Measurements from ENCODE around the gene TAS1R3. TPM values are rescaled to one million over a fixed set of nuclear protein-coding genes. Genes with fewer than 3 reads are reported as not detected.
"Not testable (repeated sequence)": the region's sequence is repeated elsewhere in the genome, so short reads cannot be mapped to it uniquely, and the experiment has no call there.

Gene TAS1R3
- total RNA-seq, 4 donors from 2014 or later, result 0.13 to 0.57 (median 0.30) TPM

- no peaks in the 10 kb centered on the region for H3K9me3 ChIP-seq
- intact Hi-C loops (cut with DNase I), result no loop called here
- no peak overlapping the region for H3K27ac ChIP-seq
- H3K4me1 ChIP-seq, result peaks cover 0 to 31% (median 19%) of the 10 kb centered on the region in 3 donors
- no peak overlapping the region for H3K4me3 ChIP-seq
- H3K27me3 ChIP-seq, result peaks cover 0 to 24% (median 0%) of the 10 kb centered on the region in 4 donors
- no peak for DNase-seq
- H3K36me3 ChIP-seq, result no peaks in the 10 kb centered on the region
- TF ChIP-seq CTCF (IDR thresholded peaks at IDR 0.05) (no peak), POLR2A (IDR thresholded peaks at IDR 0.05) (no peak)
- WGBS, 2 donors, result 74 to 75% methylated on average over 8 to 9 of the region's 14 CpGs
Observed at GRCh38 chr1:1364266-1364665, 33.2 kb downstream of the TAS1R3 start.

GRCh38 chr1:1365875-1366698 is 35.0 kb downstream of the TAS1R3 start:
- intact Hi-C loops (cut with DNase I), result no loop called here
- 75 to 81% methylated on average over 10 of the region's 10 CpGs for WGBS, 2 donors
- no peak overlapping the region for H3K4me3 ChIP-seq

DNA sequence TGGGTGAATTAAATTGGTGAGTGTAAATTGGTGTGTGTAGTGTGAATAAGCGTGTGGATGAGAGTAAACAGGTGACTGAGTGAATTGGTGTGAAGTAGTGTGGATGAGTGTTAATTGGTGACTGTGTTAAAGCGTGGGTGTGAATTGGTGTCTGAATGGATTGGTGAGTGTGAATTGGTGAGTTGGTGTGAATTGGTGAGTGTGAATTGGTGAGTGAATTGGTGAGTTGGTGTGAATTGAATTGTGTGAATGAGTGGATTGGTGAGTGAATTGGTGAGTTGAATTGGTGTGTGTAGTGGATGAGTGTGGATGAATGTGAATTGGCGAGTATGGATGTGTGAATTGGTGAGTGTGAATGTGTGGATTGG is 35.6 kb downstream of the TAS1R3 start:
- 86 to 93% methylated on average over 3 of the region's 3 CpGs for WGBS, 2 donors
- Histone ChIP-seq H3K4me3 (no peak overlapping the region), H3K36me3 (no peaks in the 10 kb centered on the region), H3K4me1 (peaks cover 1 to 15% (median 6%) of the 10 kb centered on the region in 3 donors), H3K27ac (no peak overlapping the region), H3K27me3 (peaks cover 0 to under 1% (median 0%) of the 10 kb centered on the region in 4 donors), H3K9me3 (no peaks in the 10 kb centered on the region)
- no peak for DNase-seq
- intact Hi-C loops (cut with DNase I), result no loop called here
- TF ChIP-seq POLR2A (IDR thresholded peaks at IDR 0.05) (no peak), CTCF (IDR thresholded peaks at IDR 0.05) (no peak)

More at GRCh38 chr1:1365875-1366698, 35.0 kb downstream of the TAS1R3 start:
- TF ChIP-seq CTCF (IDR thresholded peaks at IDR 0.05) (no peak), POLR2A (IDR thresholded peaks at IDR 0.05) (no peak)
- Histone ChIP-seq H3K27ac (no peak overlapping the region), H3K9me3 (no peaks in the 10 kb centered on the region), H3K27me3 (peaks cover 0 to 7% (median 0%) of the 10 kb centered on the region in 4 donors), H3K36me3 (no peaks in the 10 kb centered on the region), H3K4me1 (peaks cover 0 to 15% (median 8%) of the 10 kb centered on the region in 3 donors)
- no peak for DNase-seq

DNA sequence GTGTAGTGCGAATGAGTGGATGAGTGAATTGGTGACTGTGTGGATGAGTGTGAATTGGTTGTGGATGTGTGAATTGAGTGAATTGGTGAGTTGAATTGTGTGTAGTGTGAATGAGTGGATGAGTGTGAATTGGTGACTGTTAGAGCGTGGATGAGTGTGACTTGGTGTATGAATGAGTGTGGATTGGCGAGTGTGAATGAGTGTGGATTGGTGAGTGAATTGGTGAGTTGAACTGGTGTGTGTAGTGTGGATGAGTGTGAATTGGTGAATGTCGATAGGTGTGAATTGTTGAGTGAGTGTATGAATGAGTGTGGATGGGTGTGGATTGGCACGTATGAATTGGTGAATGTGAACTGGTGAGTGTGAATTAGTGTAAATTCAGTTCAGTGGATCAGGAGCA is 36.2 kb downstream of the TAS1R3 start:
- no peak overlapping the region for H3K27ac ChIP-seq
- H3K36me3 ChIP-seq, result peaks cover 0 to under 1% (median 0%) of the 10 kb centered on the region in 3 donors
- no peak for DNase-seq
- H3K4me1 ChIP-seq, result peaks cover 6 to 15% (median 10%) of the 10 kb centered on the region in 3 donors
- WGBS, 2 donors, result 93 to 94% methylated on average over 5 of the region's 5 CpGs
- H3K9me3 ChIP-seq, result no peaks in the 10 kb centered on the region
- intact Hi-C loops (cut with DNase I), result no loop called here
- H3K4me3 ChIP-seq, result no peak overlapping the region
- no peaks in the 10 kb centered on the region for H3K27me3 ChIP-seq
- TF ChIP-seq POLR2A (IDR thresholded peaks at IDR 0.05), result no peak
- TF ChIP-seq CTCF (IDR thresholded peaks at IDR 0.05), result no peak

DNA sequence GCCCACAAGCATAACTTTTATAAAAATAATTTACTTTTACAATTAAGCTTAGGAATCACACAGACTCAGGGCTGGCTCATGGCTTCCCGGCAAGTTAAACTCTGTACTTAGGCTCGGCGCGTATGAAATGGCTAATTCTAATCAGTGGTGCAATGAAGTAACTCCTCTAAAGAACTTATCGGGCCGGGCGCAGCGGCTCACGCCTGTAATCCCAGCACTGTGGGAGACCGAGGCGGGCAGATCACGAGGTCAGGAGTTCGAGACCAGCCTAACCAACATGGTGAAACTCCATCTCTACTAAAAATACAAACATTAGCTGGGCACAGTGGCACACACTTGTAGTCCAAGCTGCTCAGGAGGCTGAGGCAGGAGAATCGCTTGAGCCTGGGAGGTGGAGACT is 39.0 kb downstream of the TAS1R3 start:
- Histone ChIP-seq H3K36me3 (peaks cover 0 to 20% (median 0%) of the 10 kb centered on the region in 3 donors), H3K4me1 (peaks cover 21 to 39% (median 29%) of the 10 kb centered on the region in 3 donors)
- H3K9me3 ChIP-seq; intact Hi-C loops (cut with DNase I); DNase-seq; H3K27me3 ChIP-seq; H3K27ac ChIP-seq; H3K4me3 ChIP-seq: not testable (repeated sequence)
- 83 to 91% methylated on average over 14 of the region's 14 CpGs for WGBS, 2 donors
